ENCODE results near the gene RPAIN. TPM values are rescaled to one million over a fixed set of nuclear protein-coding genes. Genes with fewer than 3 reads are reported as not detected.

Gene RPAIN
- 10 to 100 TPM; 28.7 to 37.6 (median 31.7) TPM for polyA plus RNA-seq

- H3K27ac ChIP-seq (ENCODE audit: low read depth, low read length), result no peak within 1 kb of the TSS
- WGBS, 3 donors, result 0 to 1% (median 0%) methylated on average over 41 of the region's 41 CpGs
Measured at GRCh38 chr17:5419959-5420653, at the start of gene RPAIN. Gene RPAIN, plus strand, starts transcription at chr17:5420182. Its CDS starts 29 bp downstream, at chr17:5420211.

DNA sequence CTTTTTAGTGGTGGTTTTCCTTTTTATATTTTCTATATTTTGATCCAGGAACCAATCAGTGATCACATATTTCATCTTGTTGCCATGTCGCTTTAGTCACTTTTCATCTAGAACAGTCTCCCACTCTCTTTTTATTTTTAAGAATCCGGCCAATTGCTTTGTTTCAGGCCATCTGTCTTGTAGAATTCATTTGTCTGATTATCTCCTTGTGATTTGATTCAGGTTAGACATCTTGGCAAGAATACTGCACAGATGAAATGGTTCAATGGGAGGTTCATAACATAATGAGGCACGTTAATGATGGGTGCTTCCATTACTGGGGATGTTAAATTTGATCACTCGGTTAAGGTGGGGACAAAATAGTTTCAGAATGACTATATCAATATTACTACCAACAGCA lies 49.6 kb upstream of the RPAIN start:
- H3K27ac ChIP-seq (ENCODE audit: low read depth, low read length), result no peak overlapping the region
- 91 to 94% (median 92%) methylated on average over 4 of the region's 4 CpGs for WGBS, 3 donors

- H3K27ac ChIP-seq (ENCODE audit: low read depth, low read length), result no peak overlapping the region
- 83 to 90% (median 84%) methylated on average over 6 of the region's 6 CpGs for WGBS, 3 donors
Measured at GRCh38 chr17:5373112-5373511, 46.9 kb upstream of the RPAIN start.

DNA sequence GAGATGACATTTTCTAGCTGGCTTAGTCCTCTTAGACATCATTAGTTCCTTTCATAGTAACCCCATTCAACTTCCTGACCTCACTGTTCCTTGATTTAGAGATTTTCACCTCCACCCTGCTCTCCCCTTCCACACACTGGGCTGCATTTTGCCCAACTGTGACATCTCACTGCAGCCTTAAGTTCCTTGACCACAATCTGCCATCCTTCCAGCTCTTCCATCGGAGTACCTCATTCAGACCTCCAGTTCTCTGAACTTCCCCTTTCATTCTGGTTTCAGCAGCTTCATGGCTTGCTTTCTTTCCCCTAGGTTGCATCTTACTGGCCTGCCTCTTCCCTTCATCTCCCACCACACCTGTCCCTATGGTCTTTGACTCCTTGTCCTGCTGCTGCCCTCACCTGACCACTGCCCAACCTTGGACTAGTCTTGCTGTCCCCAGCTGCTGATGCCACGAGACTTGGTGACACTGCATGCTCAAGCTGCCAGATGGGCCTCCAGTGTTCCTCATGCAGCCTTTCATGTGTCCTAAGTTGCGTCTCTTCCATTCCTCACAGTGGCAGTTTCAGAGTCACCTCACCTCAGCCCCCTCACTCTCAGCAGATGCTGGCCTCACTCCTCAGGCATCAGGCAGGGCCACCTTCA lies 41.3 kb upstream of the RPAIN start:
- 89 to 94% (median 93%) methylated on average over 3 of the region's 3 CpGs for WGBS, 3 donors
- H3K27ac ChIP-seq (ENCODE audit: low read depth, low read length), result no peak overlapping the region

GRCh38 chr17:5379351-5380107 lies 40.5 kb upstream of the RPAIN start:
- no peak overlapping the region for H3K27ac ChIP-seq (ENCODE audit: low read depth, low read length)

DNA sequence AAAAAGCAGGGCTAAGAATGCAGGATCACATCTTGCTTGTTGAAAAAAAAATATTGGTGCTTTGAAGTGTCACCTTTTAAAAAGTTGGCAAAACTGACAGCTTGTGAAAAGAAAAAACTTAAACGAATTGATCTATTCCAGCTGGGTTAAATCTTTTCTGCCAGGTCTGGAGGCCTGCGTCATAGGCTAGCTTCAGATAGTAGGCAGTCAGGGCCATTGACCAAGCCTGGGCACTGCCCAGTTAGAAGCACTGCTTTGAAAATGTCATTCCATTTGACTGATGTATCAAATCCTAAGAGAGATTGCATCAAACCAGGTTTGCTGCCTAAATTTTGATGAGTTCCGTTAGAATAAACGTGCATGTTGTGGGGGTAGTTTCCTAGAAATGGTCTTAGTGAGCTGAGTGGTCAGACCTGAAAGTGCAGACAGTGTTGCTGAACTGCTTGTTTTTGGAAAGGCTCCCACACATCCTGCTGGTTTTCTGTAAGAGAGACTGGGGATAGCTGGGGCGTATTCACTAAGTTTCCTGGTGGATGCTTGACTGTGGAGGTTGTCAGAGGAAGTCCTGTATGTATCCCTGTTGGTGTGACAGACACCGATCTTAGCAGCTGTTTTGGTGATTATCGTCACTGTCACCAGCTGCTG lies 39.4 kb upstream of the RPAIN start:
- WGBS, 3 donors, result 69 to 75% (median 70%) methylated on average over 7 of the region's 7 CpGs
- H3K27ac ChIP-seq (ENCODE audit: low read depth, low read length), result no peak overlapping the region

More at GRCh38 chr17:5379351-5380107, 40.5 kb upstream of the RPAIN start:
- 90 to 95% (median 93%) methylated on average over 11 of the region's 11 CpGs for WGBS, 3 donors

DNA sequence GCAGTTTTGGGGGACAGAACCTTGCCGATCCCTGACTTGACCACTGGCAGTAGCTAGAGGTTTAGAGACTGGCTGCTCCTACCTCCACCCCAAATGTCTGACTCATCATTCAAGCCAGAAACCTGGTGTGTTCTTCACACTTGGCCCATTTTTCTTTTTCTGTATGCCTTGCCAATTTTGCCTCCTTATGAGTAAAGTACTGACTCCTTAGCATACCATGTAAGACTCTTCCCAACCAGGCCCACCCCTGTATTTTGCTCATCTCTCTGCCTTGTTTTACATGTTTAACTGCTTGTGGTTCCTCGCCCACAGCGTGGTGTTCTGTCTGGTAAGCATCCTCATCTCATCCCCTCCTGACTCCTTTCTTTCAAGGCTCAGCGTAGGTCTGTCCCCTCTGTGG lies 38.4 kb upstream of the RPAIN start:
- H3K27ac ChIP-seq (ENCODE audit: low read depth, low read length), result no peak overlapping the region
- WGBS, 3 donors, result 95 to 98% (median 97%) methylated on average over 4 of the region's 4 CpGs

DNA sequence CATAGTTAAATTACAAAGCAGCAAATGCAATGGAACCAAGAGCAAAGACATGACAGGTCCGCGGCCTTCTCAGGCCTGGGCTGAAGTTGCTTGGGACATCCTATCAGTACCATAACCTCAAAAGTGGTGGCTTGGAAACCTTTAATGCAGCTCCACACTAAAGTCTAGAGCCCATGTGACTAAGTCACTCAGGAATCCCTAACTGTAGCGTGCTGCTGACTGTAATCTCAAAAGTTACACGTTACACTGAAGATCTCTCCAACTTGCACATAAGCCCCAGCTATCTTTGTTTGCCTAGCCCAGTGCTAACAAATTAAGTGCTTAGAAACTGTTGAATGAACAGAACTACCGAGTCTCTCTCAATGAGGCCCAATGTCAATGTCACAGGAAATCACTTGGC lies 28.3 kb upstream of the RPAIN start:
- 75 to 94% (median 89%) methylated on average over 5 of the region's 5 CpGs for WGBS, 3 donors
- no peak overlapping the region for H3K27ac ChIP-seq (ENCODE audit: low read depth, low read length)

GRCh38 chr17:5396612-5397011 lies 23.4 kb upstream of the RPAIN start:
- whole genome bisulfite sequencing, 3 donors, result 89 to 97% (median 92%) methylated on average over 2 of the region's 2 CpGs
- no peak overlapping the region for H3K27ac ChIP-seq (ENCODE audit: low read depth, low read length)

DNA sequence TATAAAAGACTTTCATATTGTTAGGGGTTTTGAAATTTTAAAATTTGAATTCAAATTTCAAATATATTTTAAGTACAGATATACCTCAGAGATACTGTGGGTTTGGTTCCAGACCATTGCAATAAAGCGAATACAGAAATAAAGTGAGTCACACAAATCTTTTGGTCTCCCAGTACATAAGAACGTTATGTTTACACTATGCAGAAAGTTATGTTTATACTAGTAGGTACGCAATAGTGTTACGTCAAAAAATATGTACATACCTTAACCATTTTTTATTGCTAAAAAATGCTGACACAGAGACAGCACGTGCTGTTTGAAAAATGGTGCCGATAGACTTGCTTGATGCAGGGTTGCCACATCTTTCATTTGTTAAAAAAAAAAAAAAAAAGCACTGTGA lies 20.2 kb upstream of the RPAIN start:
- WGBS, 3 donors, result 87 to 94% (median 89%) methylated on average over 6 of the region's 6 CpGs
- no peak overlapping the region for H3K27ac ChIP-seq (ENCODE audit: low read depth, low read length)

GRCh38 chr17:5405400-5405799 lies 14.6 kb upstream of the RPAIN start:
- 54 to 81% (median 80%) methylated on average over 4 of the region's 4 CpGs for WGBS, 3 donors
- H3K27ac ChIP-seq (ENCODE audit: low read depth, low read length), result no peak overlapping the region

DNA sequence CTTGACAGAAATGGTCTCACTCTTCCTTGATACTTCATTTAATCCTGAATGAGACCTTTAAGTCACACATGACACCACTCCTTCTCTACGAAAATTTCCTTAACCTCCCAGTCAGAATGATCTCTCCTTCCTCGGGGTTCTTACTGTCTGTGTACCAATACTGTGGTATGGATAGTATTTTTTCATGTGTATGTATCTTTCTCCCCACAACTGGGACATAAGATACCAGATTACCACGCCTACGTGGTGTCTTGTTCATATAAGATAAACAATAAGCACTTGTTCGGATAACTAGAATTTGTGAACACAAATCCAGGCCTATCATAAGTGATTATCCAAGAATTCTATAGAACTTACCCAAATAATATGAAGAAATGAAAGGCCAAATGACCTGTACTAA lies 11.8 kb upstream of the RPAIN start:
- no peak overlapping the region for H3K27ac ChIP-seq (ENCODE audit: low read depth, low read length)
- 83 to 90% (median 89%) methylated on average over 5 of the region's 5 CpGs for WGBS, 3 donors

DNA sequence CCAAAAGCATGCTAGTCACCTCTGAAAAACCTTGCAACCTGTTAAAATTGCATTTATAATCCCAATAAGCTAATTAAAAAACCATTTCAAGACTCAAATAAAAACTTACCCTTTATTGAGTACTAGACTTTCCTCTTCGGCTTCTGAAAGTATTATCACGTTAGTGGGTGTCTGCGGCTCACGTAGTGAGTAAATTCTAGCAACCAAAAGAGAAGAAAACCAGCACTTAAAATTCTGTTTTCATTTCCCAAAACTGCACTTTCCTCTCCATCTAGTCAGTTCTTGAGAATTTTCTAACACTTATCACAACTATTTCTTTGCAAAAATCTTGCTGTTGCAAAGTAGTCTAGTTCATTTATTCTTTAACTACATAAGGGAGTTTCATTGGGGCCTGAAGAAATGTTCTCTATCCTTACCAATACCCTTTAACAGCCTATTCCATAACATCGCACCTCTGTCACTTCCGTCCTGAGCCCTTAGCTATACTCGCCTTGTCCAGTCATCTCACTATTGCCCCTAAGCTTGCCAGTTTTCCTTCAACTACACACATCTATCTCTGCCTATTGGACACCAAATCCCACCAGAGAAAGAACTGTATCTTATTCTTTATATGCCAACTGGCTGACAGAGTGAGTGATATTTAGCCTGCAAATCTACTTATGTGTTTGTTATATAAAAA lies 9.2 kb upstream of the RPAIN start:
- WGBS, 3 donors, result 94 to 98% (median 96%) methylated on average over 7 of the region's 7 CpGs
- H3K27ac ChIP-seq (ENCODE audit: low read depth, low read length), result no peak overlapping the region

DNA sequence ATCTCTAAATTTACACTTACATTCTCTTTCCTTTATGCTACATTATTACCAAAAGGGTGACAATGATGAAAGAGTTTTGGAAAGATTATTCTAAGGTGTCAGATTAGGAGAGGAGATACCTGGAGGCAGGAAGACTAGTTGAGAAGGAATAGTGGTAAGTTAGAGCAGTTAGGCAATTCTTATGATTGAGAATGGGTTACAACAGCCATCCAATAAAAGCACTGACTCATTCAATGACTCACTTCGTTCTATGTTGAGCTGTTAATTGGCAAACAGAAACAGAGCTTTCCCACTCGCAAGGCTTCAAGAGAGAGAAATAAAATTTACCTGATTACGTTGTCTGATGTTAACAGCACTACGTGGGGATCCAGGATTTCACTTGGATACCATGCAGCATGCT lies 6.3 kb upstream of the RPAIN start:
- 63 to 84% (median 74%) methylated on average over 4 of the region's 4 CpGs for WGBS, 3 donors
- H3K27ac ChIP-seq (ENCODE audit: low read depth, low read length), result no peak overlapping the region

DNA sequence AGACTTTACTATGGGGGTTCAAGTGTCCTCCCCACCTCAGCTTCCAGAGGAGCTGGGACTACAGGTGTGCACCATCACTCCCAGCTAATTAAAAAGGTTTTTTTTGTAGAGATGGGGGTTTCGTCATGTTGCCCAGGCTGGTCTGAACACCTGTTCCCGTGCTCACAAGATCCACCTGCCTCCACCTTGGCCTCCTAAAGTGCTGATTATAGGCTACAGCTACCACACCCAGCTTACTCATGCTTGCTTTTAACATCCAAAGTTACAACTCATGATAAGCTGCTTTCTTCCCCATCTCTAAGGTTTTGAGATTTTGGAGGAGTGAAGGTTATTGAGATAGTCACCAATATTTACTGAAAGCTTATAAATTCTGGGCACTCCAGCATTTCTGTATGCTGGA lies 3.1 kb upstream of the RPAIN start:
- WGBS, 3 donors, result 61 to 96% (median 86%) methylated on average over 2 of the region's 2 CpGs
- no peak overlapping the region for H3K27ac ChIP-seq (ENCODE audit: low read depth, low read length)

DNA sequence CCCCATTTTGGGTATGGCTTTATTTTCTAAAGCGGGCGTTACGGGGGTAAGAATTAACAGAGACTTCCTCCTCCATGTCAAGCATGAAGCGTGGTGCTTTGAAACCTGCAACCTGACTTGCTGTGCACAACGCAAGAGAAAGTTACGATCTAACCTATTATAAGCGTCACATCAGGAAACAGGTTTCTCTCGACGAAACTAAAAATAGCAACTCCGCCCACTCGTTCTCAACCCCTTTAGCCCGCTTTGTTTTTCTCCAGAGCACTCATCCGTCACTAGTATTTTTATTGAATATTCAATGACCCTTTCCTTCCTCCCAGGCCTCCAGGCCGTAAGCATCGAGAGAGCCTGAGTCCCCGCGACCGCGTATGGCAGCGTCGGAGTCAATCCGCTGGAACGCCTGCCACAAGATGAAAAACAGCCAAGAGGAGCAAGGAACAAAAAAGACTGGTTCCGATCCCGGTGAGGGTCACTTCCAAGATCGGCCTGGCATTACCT lies 1.1 kb upstream of the RPAIN start:
- H3K27ac ChIP-seq (ENCODE audit: low read depth, low read length), result no peak overlapping the region
- 0% methylated on average over 26 of the region's 26 CpGs for WGBS, 3 donors

DNA sequence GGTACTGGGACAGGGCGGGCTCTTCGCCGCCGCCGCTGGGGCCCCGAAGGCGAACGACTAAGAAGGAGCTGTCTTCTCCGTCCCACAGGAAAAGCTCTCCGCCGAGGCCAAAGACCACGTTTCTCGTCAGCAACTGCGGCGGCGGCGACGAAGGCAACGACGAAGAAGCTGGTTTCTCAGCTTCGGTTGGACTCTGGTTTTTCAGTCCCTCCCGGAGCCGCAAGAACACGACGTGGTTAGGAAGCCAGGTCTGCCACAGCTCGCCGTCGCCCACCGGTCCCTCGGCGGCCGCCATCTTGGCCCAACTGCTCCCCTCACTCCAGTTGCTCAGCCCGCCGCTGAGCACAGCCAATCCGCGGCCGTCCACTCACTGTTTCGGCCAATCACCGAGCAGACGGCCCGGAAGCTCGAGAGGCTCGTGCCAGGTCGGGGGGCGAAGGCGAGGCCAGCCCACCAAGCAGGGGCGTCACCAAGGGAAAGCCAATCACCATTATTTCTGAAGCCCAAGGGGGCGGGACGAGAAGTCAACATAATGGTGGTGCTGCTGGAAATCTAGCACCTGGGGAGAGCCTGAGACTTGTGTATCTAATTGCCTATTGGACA lies 525 bp upstream of the RPAIN start, which contains the start of gene NUP88:
NUP88 (minus strand) TSS at position 307 of the 603 bp plus-strand sequence; CDS start at position 295, 12 bp downstream.
- 0 to 1% (median 1%) methylated on average over 49 of the region's 49 CpGs for WGBS, 3 donors
- no peak within 1 kb of the TSS for H3K27ac ChIP-seq (ENCODE audit: low read depth, low read length)

- WGBS, 3 donors, result 89 to 98% (median 92%) methylated on average over 2 of the region's 2 CpGs
Measured at GRCh38 chr17:5422505-5422904, 2.5 kb downstream of the RPAIN start.

More at GRCh38 chr17:5422505-5422904, 2.5 kb downstream of the RPAIN start:
- no peak overlapping the region for H3K27ac ChIP-seq (ENCODE audit: low read depth, low read length)

Measured in adipose tissue (tissue), 3 donors.